Suprapubic skin (tissue), 4 donors: ENCODE data around the gene TUBB2A. TPM values are rescaled to one million over a fixed set of nuclear protein-coding genes. Genes with fewer than 3 reads are reported as not detected.
"Not testable (repeated sequence)": the region's sequence is repeated elsewhere in the genome, so short reads cannot be mapped to it uniquely, and the experiment has no call there.

Experiments used
- DNase-seq, 2 donors: peaks; one replicate each; pipeline ENCODE4 v3.0.0-alpha.2; 2019; ENCODE audit warnings: low spot score in 2 of 2
- H3K27ac ChIP-seq: fragments of 200-600 bp; sonication (generic); one replicate; pipeline ENCODE4 v1.5.1; 2019
- H3K27me3 ChIP-seq: fragments of 200-600 bp; sonication (generic); one replicate; pipeline ENCODE4 v1.5.1; 2019
- H3K36me3 ChIP-seq: fragments of 200-600 bp; sonication (generic); one replicate; pipeline ENCODE4 v1.5.1; 2019
- H3K4me1 ChIP-seq: fragments of 200-600 bp; sonication (generic); one replicate; pipeline ENCODE4 v1.5.1; 2019
- H3K4me3 ChIP-seq: fragments of 200-600 bp; sonication (generic); one replicate; pipeline ENCODE4 v1.5.1; 2019; ENCODE audit warnings: mild to moderate bottlenecking
- H3K9me3 ChIP-seq: fragments of 200-600 bp; sonication (generic); one replicate; pipeline ENCODE4 v1.5.1; 2019
- EP300 ChIP-seq: sonication (generic); formaldehyde crosslinking; IDR thresholded peaks from one replicate; pipeline ENCODE4 v1.6.1; 2017; ENCODE audit warnings: antibody characterized with exemption
- POLR2A ChIP-seq, 2 donors: fragments of 450-650 bp; IDR thresholded peaks; one replicate each; pipeline ENCODE4 v1.6.1; 2017; ENCODE audit warnings: antibody characterized with exemption in 2 of 2, mild to moderate bottlenecking in 2 of 2, moderate library complexity in 2 of 2
- POLR2AphosphoS5 ChIP-seq, 3 donors: sonication (generic); formaldehyde crosslinking; IDR thresholded peaks; one replicate each; pipeline ENCODE4 v1.6.1; 2017; ENCODE audit warnings: antibody characterized with exemption in 3 of 3
- WGBS: methylation state at CpG from one replicate; pipeline ENCODE4 v1.1.5; 2018; 5-methylcytosine and 5-hydroxymethylcytosine counted together
- total RNA-seq, 4 donors: library from RNA; depleted of rRNA; stranded (reverse); fragments of >200 nt; gene quantifications; one replicate each; pipeline ENCODE4 v1.1.0, GENCODE V29; 2016
- TF ChIP-seq, protein P1 (sequence below), 2 donors: fragments of 200-600 bp in 1 of 2; fragments of 450-650 bp in 1 of 2; sonication (generic) in 1 of 2; IDR thresholded peaks; one replicate each; pipeline ENCODE4 v1.5.1; 2016 to 2019; ENCODE audit warnings: antibody characterized with exemption in 2 of 2, mild to moderate bottlenecking in 1 of 2, moderate library complexity in 1 of 2

Gene TUBB2A
- total RNA-seq, 4 donors from 2014 or later = 121 to 338 (median 242) TPM

DNA sequence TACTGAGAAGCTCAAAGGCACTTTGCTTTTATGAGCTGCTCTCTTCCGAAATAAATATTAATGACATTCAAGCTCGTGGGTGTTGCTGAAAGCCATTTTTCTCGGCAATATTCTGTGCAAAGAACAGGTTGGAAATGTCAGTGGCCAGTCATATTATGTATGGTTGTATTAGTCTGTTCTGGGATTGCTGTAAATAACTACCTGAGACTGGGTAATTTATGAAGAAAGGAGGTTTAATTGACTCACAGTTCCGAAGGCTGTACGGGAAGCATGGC lies 38.0 kb upstream of the TUBB2A start:
- H3K36me3 ChIP-seq = no peaks in the 10 kb centered on the region
- H3K4me1 ChIP-seq = no peaks in the 10 kb centered on the region
- no peak for TF ChIP-seq EP300
- no peak for TF ChIP-seq POLR2AphosphoS5 (IDR thresholded peaks at IDR 0.05)
- TF ChIP-seq, protein P1, sequence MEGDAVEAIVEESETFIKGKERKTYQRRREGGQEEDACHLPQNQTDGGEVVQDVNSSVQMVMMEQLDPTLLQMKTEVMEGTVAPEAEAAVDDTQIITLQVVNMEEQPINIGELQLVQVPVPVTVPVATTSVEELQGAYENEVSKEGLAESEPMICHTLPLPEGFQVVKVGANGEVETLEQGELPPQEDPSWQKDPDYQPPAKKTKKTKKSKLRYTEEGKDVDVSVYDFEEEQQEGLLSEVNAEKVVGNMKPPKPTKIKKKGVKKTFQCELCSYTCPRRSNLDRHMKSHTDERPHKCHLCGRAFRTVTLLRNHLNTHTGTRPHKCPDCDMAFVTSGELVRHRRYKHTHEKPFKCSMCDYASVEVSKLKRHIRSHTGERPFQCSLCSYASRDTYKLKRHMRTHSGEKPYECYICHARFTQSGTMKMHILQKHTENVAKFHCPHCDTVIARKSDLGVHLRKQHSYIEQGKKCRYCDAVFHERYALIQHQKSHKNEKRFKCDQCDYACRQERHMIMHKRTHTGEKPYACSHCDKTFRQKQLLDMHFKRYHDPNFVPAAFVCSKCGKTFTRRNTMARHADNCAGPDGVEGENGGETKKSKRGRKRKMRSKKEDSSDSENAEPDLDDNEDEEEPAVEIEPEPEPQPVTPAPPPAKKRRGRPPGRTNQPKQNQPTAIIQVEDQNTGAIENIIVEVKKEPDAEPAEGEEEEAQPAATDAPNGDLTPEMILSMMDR (IDR thresholded peaks at IDR 0.05) = no peak
- no peak for TF ChIP-seq POLR2A (IDR thresholded peaks at IDR 0.05)
- DNase-seq = no peak
- H3K27me3 ChIP-seq = no peaks in the 10 kb centered on the region
- H3K27ac ChIP-seq = no peak overlapping the region
- WGBS = 82% methylated on average over 5 of the region's 5 CpGs
- no peaks in the 10 kb centered on the region for H3K9me3 ChIP-seq
- no peak overlapping the region for H3K4me3 ChIP-seq

DNA sequence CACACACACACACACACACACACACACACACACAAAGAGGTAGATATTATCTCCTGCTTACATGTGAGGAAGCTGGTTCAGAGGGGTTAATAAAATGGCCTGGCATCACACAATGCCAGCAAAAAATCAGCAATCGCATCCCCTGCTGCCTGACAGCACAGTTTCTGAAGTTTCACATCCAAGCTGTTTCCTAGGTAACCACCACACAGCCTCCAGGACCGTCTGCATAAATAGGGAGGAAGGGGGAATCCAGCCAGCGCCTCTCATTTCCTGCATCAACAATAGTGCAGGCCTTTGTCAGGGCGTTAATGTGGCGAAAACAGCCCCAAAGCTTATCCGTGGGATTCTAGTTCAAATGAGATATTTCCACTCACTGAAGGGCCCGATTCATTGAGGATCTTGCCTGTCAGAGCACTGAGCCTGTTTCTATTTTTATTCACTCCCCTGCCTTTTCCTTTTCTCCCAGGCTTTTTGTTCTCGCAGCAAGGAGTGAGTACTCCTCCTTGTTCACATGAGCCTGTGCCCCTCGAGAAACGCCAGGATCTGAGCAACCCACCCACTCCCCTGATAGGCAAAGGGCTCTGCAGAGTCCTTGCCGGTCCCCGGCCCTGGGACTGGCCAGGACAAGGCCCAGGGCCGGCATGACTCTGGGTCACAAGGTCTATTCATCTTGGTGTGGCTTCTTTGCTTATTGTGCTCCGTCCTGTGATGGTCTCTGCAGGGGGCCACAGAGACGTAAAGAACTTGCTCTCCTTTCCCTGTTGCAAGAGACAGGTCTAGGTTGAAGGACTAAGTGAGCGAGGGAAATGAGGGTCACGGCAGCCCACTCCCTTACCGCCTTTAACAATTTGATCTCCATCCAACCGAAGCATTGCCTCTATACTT lies 37.4 kb upstream of the TUBB2A start:
- no peaks in the 10 kb centered on the region for H3K4me1 ChIP-seq
- no peak for TF ChIP-seq EP300
- TF ChIP-seq, protein P1 (IDR thresholded peaks at IDR 0.05) = no peak
- no peak for TF ChIP-seq POLR2A (IDR thresholded peaks at IDR 0.05)
- no peaks in the 10 kb centered on the region for H3K36me3 ChIP-seq
- 65% methylated on average over 19 of the region's 19 CpGs for WGBS
- H3K27ac ChIP-seq = no peak overlapping the region
- no peaks in the 10 kb centered on the region for H3K27me3 ChIP-seq
- H3K9me3 ChIP-seq = no peaks in the 10 kb centered on the region
- DNase-seq = no peak
- no peak overlapping the region for H3K4me3 ChIP-seq

DNA sequence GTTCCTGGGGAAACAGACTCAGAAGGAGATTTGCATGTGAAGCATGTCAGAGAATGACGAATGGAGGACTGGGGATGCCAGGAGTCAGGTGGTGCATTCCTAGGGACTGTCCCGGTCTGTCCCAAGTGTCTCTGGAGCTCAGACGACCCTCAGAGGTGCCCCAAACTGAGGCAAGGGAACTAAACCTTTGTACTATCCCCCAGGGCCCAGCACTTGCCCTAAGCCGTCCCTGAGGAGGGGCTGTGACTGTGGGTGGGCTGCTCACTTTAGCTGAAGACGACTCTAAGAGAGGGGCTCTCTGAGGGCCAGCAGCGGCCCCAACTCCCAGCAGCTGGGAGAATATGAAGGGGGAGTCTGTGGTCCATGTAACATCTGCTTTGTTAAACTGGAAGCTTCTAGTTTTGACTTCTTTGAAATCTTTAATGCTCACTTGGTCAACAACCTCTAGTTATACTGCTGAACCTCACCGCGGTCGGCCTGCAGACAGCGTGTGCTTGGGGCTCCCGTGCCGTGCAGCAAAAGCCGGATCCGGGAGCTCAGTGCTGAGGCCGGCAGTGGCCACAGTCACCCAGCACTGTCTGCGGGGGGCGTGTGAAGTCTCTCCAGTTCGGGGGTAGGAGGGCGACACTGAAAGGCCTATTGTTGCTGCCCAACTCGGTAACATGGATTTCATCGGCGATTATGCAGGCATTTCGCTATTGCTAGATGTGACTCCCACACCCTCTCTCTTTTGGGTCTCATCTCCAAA lies 35.9 kb upstream of the TUBB2A start:
- 88% methylated on average over 21 of the region's 23 CpGs for WGBS
- H3K27ac ChIP-seq = no peak overlapping the region
- H3K4me3 ChIP-seq = no peak overlapping the region
- no peaks in the 10 kb centered on the region for H3K4me1 ChIP-seq
- no peaks in the 10 kb centered on the region for H3K36me3 ChIP-seq
- DNase-seq = no peak
- H3K27me3 ChIP-seq = no peaks in the 10 kb centered on the region
- no peaks in the 10 kb centered on the region for H3K9me3 ChIP-seq
- no peak for TF ChIP-seq POLR2AphosphoS5 (IDR thresholded peaks at IDR 0.05)
- no peak for TF ChIP-seq EP300
- TF ChIP-seq, protein P1 (IDR thresholded peaks at IDR 0.05) = no peak
- no peak for TF ChIP-seq POLR2A (IDR thresholded peaks at IDR 0.05)

DNA sequence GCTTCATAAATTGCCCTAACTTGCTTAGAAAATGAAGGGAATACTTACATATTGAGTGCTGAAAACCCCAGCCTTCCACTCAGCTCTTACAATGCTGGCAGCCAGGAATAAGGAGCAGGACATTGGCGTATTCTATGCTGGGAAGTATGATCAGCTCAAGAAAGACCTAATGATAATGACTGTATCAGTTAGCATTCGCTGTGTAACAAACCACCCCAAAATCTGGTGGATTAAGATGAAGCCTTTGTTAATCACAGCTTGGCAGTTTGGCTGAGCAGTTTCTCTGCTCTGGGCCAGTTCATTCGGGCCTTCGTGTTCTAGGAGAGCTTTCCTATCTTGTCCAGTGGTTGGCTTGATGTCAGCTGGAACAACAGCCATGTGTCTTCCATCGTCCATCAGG lies 33.4 kb upstream of the TUBB2A start:
- H3K4me1 ChIP-seq = peaks cover 5% of the 10 kb centered on the region
- no peaks in the 10 kb centered on the region for H3K27me3 ChIP-seq
- no peaks in the 10 kb centered on the region for H3K36me3 ChIP-seq
- no peak for TF ChIP-seq POLR2A (IDR thresholded peaks at IDR 0.05)
- no peak for TF ChIP-seq POLR2AphosphoS5 (IDR thresholded peaks at IDR 0.05)
- TF ChIP-seq EP300 = no peak
- H3K9me3 ChIP-seq = no peaks in the 10 kb centered on the region
- DNase-seq = no peak
- no peak overlapping the region for H3K27ac ChIP-seq
- no peak overlapping the region for H3K4me3 ChIP-seq
- WGBS = 89% methylated on average over 5 of the region's 5 CpGs

DNA sequence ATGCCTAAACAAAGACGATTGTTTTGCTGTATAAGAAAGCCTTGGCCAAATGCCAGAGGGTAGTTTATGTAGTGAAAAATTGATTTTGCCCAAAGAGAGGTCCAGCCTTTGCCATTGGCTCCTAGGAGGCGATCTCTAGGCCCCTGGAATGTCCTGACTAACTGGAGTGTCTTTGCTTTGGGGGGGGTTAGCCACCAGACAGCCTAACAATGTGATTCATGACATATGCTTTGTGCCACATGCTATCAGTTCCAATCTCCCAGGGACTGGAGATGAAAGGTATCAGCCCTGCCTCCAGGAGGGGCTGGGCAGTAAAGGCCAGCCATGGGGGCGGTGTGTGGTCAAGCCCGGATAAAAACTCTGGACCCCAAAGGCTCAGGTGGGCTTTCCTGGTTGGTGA lies 32.7 kb upstream of the TUBB2A start:
- 70% methylated on average over 4 of the region's 4 CpGs for WGBS

DNA sequence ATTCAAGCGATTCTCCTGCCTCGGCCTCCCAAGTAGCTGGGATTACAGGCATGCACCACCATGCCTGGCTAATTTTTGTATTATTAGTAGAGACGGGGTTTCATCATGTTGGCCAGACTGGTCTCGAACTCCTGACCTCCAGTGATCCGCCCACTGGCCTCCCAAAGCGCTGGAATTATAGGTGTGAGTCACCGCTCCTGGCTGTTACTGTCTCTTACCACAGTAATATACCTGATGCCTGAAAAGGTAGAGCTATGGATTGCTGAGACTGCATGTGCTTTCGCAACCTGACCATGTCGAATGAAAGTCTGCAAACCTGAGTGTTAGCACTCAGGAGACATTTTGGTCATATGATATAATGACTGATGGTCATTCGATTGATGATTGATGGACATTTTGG lies 31.8 kb upstream of the TUBB2A start:
- not testable (repeated sequence) for H3K4me1 ChIP-seq, H3K27ac ChIP-seq, H3K4me3 ChIP-seq, H3K36me3 ChIP-seq, H3K9me3 ChIP-seq, H3K27me3 ChIP-seq, DNase-seq
- WGBS = 85% methylated on average over 10 of the region's 10 CpGs

More for the DNA sequence above, 32.7 kb upstream of the TUBB2A start:
- no peak for DNase-seq
- TF ChIP-seq EP300 (no peak), POLR2AphosphoS5 (IDR thresholded peaks at IDR 0.05) (no peak), POLR2A (IDR thresholded peaks at IDR 0.05) (no peak)
- TF ChIP-seq, protein P1 (IDR thresholded peaks at IDR 0.05) = no peak
- no peak overlapping the region for H3K4me3 ChIP-seq
- H3K27me3 ChIP-seq = no peaks in the 10 kb centered on the region
- no peaks in the 10 kb centered on the region for H3K36me3 ChIP-seq
- peaks cover 5% of the 10 kb centered on the region for H3K4me1 ChIP-seq
- H3K27ac ChIP-seq = no peak overlapping the region
- no peaks in the 10 kb centered on the region for H3K9me3 ChIP-seq
